IPS-NIHi11 (cell line): ENCODE measurements around the gene JADE2.
"Not testable (repeated sequence)": the region's sequence is repeated elsewhere in the genome, so short reads cannot be mapped to it uniquely, and the experiment has no call there.

Experiments used
- DNase-seq: peaks from one replicate; pipeline ENCODE4 v3.0.0; 2012; ENCODE audit warnings: mixed read lengths, low spot score

JADE2 gene

DNA sequence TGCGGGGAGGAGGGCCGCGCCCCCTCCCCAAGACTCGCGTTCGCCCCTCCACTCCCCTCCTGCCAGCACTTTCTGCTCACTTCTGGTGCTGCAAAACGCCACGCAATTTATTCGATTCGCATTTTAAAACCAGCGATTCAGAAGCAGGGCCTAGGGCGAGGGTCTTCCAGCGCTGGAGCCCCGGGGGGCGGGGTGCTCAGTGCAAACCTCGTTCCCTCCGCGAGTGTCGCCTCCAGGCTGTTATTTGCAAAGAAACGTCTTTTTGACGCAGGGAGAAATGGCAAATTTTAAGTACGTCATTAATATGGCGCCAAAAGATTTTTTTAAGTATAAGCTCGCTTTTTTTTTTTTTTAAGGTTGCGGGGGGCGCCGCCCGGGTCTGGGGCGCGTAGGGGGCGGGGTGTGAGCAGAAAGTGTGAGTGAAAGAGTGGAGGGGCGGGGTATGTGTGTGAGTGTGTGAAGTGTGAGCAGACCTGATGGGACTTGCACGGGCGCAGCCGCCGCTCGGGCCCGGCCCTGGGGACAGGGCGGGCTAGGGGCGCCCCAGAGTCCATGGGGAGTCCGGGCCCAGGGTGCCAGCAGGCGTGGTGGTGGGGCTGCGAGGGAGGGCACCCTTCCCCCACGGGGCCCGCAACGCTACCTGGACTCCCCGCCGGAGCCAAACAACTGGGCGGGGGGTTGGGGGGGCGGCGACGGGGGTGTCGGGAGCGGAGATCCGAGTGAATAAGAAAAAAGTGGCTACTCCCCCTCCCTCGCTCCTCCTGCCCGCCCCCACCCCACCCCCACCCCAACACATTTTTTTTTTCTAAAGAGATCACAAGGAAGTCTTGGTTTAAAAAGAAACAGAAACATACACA lies at the start of gene JADE2:
Gene JADE2, plus strand, starts transcription at position 845 of the 857 bp plus-strand sequence. CDS start 10,188 bp downstream, outside the sequence.
- peak; percentile 55 for DNase-seq

DNA sequence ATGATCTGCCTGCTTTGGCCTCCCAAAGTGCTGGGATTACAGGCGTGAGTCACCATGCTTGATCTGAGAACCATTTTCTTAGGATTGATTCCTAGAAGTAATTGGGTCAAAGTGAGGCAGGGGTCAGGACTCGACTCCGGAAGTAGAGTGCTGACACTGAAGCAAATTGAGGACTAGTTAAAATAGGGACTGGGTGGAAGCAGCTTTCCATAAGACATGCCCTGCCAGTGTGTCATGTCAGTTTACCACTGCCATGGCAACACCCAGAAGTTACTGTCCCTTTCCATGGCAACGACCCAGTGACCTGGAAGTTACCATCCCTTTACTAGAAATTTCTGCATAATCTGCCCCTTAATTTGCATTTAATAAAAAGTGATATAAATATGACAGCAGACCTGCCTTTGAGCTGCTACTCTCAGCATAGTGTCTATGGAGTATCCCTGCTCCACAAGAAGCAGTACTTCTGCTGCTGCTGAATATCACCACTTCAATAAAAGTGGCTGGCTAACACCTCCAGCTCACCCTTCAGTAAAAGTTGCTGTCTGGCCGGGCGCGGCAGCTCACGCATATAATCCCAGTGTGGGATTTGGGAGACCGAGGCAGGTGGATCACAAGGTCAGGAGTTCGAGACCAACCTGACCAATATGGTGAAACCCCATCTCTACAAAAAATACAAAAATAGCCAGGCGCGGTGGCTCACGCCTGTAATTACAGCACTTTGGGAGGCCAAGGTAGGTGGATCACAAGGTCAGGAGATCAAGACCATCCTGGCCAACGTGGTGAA lies 47.8 kb upstream of the JADE2 start:
- DNase-seq = no peak

DNA sequence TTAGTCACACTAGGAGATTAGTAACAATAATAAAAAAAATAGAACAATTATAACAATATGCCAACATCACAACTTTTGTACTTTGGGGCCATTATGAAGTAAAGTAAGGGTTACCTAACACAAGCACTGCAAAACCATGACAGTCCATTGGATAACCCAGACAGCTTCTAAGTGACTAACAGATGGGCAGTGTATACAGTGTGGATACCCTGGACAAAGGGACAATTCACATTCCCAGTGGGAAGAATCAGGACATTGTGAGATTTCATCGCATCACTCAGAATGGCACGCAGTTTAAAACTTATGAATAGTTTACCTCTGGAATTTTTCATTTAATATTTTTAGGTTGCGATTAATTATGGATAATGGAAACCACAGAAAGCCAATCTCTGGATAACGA lies 45.6 kb upstream of the JADE2 start:
- no peak for DNase-seq

DNA sequence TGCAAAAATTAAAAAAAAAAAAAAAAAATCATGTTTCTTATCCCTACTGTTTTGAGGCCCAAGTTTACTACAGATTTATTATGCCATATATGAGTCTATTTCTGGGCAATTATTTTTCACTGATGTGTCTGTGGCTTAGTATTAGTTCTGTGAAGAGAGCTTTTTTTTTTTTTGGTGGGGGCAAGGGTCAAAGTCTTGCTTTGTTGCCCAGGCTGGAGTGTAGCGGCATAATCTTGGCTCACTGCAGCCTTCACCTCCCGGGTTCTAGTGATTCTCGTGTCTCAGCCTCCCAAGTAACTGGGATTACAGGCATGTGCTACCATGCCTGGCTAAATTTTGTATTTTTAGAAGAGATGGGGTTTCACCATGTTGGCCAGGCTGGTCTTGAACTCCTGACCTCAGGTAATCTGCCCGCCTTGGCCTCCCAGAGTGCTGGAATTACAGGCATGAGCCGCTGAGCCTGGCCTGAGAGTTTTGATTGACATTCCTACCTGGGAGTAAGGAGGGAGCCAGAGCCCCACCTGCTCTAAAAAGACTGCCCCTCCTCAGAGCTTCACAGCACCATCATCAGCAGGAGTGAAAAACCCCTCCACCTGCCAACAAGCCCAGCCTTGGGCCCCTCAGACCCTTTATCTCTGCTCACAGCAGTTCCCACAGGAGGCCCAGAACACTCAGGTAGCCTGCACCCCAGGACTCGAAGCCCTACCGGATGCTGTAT lies 36.1 kb upstream of the JADE2 start:
- DNase-seq = no peak

DNA sequence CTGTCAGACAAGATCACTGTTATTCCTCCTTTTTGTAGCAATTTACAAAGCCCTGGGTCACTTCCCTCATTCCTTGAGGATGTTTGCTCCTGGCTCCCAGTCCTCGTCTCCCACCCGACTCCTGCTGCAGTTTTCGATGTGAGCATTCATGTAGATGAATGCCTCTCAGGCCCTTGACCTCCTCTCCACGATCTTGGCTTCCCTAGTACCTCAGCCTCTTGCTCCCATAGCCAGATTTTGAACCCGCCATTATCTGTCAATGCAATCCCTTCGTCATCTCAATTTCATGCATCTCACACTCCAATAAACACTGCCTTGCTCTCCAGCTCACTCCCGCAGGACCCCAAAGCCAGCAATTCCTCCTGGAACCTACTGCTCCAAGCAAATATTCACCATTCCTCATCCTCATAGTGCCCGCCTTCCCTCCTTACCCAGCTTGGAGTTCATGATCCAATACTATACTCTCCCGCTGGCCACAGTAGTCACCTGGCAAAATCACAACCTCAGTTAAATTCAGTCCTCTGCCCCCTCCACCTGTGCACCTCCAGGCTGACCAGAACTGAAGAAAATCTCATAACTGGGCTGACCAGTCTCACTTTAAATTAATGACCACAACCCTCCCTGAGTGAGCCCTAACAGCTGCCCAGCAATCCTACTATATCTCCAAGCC lies 35.1 kb upstream of the JADE2 start:
- DNase-seq = no peak

DNA sequence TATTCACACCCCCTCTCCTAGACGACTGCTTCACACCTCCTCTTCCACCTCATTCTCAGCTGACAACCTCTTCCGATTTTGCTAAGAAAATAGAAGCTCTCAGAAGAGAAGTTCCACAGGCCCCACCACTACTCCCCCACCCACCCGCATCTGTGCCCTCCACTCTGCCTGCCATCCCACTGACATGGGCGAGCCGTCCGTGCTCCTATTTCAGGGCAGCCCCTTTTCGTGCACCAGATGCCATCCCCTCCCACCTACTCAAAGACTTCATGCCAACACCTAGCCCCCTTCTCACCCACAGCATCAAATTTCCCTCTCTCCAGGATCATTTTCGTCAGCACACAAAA lies 34.6 kb upstream of the JADE2 start:
- DNase-seq = no peak

DNA sequence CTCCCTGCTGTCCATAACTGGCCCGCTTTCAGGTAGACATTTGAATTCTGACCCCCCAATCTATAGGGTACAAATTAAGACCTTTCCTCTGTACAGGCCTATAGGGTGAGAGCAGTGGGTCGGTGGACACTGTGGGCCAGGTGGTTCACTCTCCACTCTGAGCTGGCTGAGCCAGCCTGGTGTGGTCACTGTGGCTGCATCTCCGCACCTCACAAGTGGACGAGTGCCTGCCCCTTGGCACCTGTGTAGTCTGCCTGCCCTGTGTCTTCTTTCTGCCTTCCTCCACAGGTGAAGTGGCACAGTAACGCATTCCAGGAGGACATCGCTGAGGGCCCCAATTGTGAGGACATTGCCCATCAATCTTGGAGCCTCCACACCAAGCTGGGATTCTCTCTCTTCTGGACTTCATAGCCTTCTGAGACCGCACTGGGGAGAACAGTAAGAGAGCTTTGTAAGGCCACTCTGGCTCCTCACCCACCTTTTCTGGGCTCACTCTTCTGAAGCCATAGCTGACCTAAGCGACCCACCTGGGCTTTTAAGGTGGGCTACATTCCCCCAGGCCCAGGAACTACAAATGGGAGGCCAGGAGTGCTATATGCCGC lies 33.5 kb upstream of the JADE2 start:
- DNase-seq = no peak

DNA sequence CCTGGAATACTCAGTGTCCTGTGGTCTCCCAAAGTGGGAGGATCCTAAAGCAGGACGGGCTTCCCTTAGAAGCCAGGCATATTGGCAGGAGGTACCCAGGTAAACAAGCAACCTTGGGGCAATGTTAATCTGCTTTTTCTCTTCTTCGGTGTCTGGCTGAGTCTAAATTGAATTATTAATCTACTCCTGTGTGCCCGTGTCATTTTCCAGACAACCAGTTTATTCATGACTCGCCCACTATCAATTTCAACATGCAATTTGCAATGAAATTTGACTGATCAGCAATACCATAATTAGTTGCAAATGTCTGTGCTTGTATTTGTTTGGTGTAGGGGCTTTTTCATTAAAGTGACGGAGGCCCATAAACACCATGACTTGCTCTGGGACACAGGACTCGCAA lies 32.9 kb upstream of the JADE2 start:
- no peak for DNase-seq

DNA sequence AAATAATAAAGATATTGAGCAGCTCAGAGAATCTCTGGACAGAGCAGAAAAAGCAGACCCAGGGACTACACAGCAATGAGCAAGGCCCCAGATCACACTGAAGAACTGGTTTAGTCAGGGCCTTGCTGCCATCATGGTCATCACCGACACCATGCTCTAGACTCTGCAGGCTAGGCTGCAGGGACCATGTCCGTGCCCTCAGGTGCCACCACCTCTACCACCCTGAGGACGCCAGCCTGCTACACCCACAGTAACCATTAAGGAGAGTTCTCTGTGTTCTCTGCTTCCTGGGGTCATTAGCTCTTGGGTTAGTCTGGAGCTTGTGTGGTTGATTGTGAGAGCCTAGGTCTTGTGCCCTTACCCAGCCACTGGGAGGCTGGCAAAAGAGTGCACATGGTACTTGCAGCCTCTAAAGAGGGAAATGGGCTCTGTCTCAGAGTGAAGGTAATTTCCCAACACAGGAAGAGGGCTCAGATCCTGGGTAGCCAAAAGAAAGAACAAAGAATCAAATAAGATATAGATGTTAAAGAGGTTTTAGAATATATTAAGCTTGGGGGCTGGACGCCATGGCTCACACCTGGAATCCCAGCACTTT lies 31.9 kb upstream of the JADE2 start:
- DNase-seq = no peak

DNA sequence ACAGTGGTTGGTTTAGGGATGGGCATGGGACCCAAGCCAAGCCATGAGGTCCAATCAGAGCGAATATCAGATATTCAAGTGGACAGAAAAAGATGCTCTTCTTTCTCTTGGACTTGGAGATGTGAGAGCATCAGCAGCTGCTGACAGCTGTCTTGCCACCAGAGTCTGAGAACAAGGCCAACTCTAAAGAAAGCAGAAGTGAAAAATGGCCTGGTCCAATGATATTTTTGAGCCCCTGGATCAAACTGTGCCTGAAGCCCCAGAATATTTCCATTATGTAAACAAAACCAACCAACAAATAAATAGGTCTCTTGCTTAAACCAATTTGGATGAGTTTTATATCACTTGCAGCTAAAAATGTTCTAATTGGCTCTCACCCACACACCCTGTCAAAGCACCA lies 30.7 kb upstream of the JADE2 start:
- DNase-seq = no peak

DNA sequence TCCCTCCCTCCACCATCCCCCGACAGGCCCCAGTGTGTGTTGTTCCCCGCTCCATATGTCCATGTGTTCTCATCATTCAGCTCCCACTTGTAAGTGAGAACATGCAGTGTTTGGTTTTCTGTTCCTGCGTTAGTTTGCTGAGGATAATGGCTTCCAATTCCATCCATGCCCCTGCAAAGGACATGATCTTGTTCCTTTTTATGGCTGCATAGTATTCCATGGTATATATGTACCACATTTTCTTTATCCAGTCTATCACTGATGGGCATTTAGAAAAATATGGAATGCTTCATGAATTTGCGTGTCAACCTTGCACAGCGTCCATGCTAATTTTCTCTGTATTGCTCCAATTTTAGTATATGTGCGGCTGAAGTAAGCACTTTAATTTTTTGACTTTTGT lies 25.6 kb upstream of the JADE2 start:
- DNase-seq = not testable (repeated sequence)

DNA sequence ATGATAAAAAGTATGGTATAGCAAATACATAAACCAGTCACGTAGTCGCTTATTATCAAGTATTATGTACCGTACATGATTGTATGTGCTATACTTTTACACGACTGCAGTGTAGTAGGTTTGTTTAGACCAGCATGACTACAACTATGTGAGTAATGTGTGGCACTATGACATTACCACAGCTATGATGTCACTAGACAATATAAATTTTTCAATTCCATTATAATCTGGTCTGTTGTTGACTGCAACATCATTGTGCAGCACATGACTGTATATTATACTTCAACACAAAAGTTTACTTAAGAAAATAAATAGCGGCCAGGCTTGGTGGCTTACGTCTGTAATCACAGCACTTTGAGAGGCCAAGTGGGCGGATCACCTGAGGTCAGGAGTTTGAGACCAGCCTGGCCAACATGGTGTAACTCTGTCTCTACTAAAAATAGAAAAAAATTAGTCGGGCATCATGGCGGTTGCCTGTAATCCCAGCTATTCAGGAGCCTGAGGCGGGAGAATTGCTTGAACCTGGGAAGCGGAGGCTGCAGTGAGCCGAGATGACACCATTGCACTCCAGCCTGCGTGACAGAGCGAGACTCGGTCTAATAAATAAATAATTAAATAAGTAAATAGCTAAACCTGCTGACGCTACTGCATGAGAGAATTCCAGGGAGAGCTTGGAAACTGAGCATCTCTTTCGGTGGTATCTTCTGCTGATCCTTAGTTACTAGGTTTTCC lies 24.6 kb upstream of the JADE2 start:
- DNase-seq = no peak

DNA sequence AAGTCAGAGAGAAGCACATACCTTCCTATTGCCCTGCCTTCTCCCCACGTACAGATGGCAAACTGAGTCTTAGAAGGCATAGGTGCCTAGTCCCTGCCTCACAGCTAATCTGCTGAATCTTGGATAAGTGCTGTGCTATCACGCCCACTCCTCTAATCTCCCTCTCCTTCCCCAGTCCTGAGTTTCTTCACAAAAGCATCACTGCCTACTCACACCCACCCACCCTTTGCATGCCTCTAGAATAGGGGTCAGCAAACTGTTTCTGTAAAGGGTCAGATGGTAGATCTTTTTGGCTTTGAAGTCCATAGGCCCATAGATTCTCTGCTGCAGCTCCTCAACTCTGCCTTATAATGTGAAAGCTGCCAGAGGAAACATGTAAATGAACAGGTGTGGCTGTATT lies 23.2 kb upstream of the JADE2 start:
- no peak for DNase-seq

DNA sequence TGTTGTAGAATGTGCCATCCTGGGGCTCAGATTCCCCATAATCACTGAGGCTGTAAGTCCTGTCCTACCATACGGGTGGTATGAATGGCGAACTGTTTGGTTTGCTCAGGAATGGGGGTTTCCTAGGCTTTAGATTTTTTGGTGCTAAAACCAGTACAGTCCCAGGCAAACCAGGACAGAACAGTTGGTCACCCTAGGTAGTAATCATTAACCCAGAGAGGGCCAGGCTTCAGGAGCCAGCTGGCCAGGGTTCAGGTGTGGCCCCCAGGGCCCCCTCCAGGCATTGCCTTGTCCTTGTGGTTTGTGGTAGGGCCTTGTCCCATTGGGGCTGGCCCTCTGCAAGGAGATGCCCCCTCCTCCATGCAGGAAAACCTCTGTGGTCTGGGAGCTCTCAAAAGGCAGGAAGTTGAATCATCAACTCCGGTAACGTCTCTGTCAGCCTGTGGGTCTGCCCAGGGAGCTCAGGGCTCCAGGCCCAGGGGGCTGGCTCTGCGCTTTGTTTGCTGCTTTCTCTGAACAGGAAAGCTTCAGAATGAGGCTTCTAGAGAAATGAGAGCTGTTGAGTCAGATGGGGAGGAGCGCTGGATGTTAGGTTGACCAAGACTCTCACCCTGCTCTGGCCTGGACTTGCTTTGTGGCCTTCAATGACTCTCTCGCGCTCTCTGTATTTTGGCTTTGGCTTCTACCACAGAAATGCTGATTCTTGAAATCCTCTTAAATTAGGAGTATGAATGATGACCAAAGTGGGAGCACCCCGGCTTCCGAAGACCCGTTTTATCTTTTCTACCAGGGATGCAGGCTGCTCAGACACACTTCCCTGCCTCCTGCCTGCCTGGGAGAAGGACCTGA lies 22.2 kb upstream of the JADE2 start:
- DNase-seq = peak; percentile 54

DNA sequence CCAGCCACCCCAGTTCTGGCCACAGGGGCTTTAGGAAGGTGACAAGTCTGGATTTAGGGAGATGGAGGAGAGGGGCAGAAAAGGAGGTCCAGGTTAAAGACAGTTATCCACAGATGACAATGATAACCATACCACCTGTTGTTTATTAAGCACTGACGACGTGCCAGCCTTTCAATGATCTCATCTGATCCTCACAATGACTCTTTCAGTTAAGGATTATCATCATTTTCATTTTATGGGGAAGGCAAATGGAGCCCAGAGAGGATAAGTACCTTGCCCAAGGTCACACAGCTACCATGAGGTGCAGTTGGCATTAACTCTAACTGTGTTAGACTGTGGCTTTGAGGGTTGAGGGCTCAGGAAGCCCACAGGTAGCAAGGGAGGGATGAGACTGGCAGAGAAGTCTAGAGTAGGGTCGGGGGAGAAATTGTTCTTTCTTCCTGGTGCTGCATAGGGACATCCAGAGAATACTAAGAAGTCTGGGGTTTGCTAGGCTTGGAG lies 21.5 kb upstream of the JADE2 start:
- no peak for DNase-seq

DNA sequence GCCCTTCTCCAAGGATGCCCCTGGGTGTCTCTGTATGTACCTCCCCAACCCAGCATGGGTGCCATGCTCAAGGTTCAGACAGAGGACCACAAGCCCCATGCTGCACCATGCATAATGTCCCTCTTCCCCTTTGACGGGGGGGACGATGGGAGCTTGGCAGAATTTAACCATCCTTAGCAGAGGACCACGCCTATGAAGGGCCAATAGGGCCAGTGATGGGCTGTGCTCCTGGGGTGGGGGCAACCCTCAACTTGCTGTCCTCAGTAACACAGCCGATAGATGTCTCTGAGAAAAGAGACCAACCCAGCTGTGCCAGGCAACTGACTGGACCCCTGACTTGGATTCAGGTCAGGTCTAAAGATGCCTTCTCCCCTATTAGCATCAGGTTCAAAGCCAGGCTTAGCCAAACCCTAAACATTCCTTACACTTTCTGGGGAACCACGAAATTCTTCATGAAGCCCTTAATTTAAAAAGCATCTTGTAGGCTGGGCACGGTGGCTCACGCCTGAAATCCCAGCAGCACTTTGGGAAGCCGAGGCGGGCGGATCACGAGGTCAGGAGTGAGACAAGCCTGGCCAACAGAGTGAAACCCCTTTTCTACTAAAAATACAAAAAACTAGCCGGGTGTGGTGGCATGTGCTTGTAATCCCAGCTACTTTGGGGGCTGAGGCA lies 20.7 kb upstream of the JADE2 start:
- DNase-seq = no peak

DNA sequence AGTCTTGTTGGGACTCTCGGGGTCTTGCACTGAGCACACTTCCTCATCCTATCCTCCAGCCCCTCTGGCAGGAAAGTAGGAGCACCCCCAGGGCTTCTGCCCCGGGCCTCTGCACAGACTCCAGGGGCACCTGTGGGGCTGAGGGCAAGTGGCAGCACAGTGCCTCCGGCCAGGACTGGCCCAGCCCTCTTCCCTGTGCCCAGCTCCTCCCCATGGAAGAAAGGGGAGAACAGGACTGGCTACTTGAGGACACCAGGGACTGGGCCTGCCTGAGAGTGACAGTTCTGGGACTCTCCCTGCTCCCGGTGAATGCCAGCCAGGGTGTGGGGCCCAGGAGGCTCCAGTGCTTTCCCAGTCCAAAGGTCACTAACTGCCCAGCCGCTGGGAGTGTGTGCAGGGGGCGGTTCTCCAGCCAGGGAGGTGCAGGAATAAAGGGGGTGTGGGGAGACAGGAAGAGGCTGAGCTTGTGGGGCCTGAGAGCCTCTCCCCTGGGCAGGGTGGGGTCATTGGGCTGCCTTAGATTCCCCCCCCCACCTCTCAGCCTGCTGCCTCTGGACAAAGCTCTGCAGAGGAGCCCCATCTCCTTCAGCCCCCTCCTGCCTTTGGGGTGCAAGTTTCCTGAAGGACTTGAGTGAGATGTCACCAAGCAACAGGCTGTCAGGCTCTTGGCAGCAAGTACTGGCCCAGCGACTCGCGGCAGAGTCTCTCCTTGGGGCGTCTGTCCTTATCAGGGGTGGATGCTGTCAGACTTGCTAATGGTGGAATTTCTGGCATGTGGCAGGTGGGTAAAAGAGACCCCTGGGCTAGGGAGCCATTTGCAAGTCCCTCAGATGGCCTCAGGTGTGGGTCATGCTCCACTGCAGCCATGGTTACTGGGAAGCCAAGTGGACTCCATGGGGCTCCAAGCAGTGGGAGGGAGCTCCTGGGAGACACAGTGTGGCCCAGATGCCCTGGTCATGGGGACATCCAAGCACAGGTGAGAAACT lies 19.1 kb upstream of the JADE2 start:
- peak; percentile 75 for DNase-seq

DNA sequence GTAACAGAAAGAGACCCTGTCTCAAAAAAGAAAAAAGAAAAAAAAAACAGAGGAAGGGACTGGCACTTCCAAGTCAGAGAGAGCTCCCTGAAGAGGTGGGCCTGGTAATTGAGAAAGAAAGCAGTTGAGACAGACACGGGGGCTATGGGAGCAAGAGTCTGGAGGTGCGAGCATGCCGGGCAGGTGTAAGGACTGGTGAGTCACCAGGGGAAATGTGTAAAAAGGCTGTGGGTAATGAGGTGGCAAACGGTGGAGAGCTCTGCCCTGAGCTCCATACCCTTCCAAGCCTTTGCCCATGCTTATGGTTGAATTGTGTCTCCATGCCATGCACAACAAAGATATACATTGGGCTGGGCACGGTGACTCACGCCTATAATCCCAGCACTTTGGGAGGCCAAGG lies 18.0 kb upstream of the JADE2 start:
- DNase-seq = no peak
